Central memory CD8-positive, alpha-beta T cell (primary cell): ENCODE results near the gene RMND5B.

ENCODE experiments used
- ATAC-seq: fragments of 150-1000 bp; cut with Tn5 transposase; replicated peaks from 2 replicates; pipeline ENCODE4 v1.10.0; 2022; ENCODE audit warnings: mild to moderate bottlenecking, moderate FRiP score, moderate number of reproducible peaks; ENCODE audit not compliant: poor library complexity, severe bottlenecking; ENCODE audit errors: extremely low read depth
- DNase-seq, 2 donors: peaks; one replicate each; pipeline ENCODE4 v3.0.0; 2021; ENCODE audit warnings: low spot score in 2 of 2
- H3K27ac Mint-ChIP-seq: one replicate; pipeline ENCODE4 v1.8.0; 2022; ENCODE audit warnings: low read depth, mild to moderate bottlenecking, moderate library complexity, mixed read lengths
- H3K27me3 Mint-ChIP-seq: one replicate; pipeline ENCODE4 v1.8.0; 2022; ENCODE audit warnings: mixed read lengths
- H3K36me3 Mint-ChIP-seq: one replicate; pipeline ENCODE4 v1.8.0; 2022; ENCODE audit warnings: mild to moderate bottlenecking, moderate library complexity, mixed read lengths; ENCODE audit not compliant: insufficient read depth
- H3K4me1 Mint-ChIP-seq: one replicate; pipeline ENCODE4 v1.8.0; 2022; ENCODE audit warnings: mixed read lengths
- H3K4me3 Mint-ChIP-seq: one replicate; pipeline ENCODE4 v1.8.0; 2022; ENCODE audit warnings: mild to moderate bottlenecking, moderate library complexity, mixed read lengths
- H3K9me3 Mint-ChIP-seq: one replicate; pipeline ENCODE4 v1.8.0; 2022; ENCODE audit warnings: mixed read lengths

Gene RMND5B

GRCh38 chr5:178115814-178116142, 15.0 kb upstream of the RMND5B start:
- Mint-ChIP-seq H3K36me3 (peaks cover 23% of the 10 kb centered on the region), H3K27ac (peak overlapping the region; percentile 84), H3K9me3 (no peaks in the 10 kb centered on the region), H3K4me3 (peak overlapping the region; percentile 92), H3K4me1 (peaks cover 37% of the 10 kb centered on the region), H3K27me3 (no peaks in the 10 kb centered on the region)
- no peak for ATAC-seq
- DNase-seq = peak in 1 of 2 donors; percentile 15

GRCh38 chr5:178116143-178116885, 14.5 kb upstream of the RMND5B start:
- H3K27ac Mint-ChIP-seq = peak overlapping the region; percentile 84
- peak; percentile 72 to 88 for DNase-seq
- peaks cover 40% of the 10 kb centered on the region for H3K4me1 Mint-ChIP-seq
- ATAC-seq = peak; percentile 63
- H3K9me3 Mint-ChIP-seq = no peaks in the 10 kb centered on the region
- no peaks in the 10 kb centered on the region for H3K27me3 Mint-ChIP-seq
- peaks cover 24% of the 10 kb centered on the region for H3K36me3 Mint-ChIP-seq
- H3K4me3 Mint-ChIP-seq = peak overlapping the region; percentile 92

GRCh38 chr5:178117923-178118701, 12.7 kb upstream of the RMND5B start:
- no peak for DNase-seq
- peaks cover 36% of the 10 kb centered on the region for H3K4me1 Mint-ChIP-seq

GRCh38 chr5:178119915-178120606, 10.8 kb upstream of the RMND5B start:
- Mint-ChIP-seq H3K27me3 (no peaks in the 10 kb centered on the region), H3K4me3 (no peak overlapping the region), H3K4me1 (peaks cover 24% of the 10 kb centered on the region), H3K27ac (no peak overlapping the region), H3K9me3 (no peaks in the 10 kb centered on the region), H3K36me3 (peaks cover 13% of the 10 kb centered on the region)
- DNase-seq (no peak), ATAC-seq (no peak)

More at GRCh38 chr5:178117923-178118701, 12.7 kb upstream of the RMND5B start:
- ATAC-seq = no peak
- no peaks in the 10 kb centered on the region for H3K9me3 Mint-ChIP-seq
- peaks cover 21% of the 10 kb centered on the region for H3K36me3 Mint-ChIP-seq
- H3K4me3 Mint-ChIP-seq = no peak overlapping the region
- no peak overlapping the region for H3K27ac Mint-ChIP-seq
- H3K27me3 Mint-ChIP-seq = no peaks in the 10 kb centered on the region

GRCh38 chr5:178120607-178121357, 10.0 kb upstream of the RMND5B start:
- peak; percentile 26 for ATAC-seq

GRCh38 chr5:178121391-178122276, 9.2 kb upstream of the RMND5B start:
- ATAC-seq = no peak
- H3K9me3 Mint-ChIP-seq = no peaks in the 10 kb centered on the region
- no peak for DNase-seq
- peaks cover 11% of the 10 kb centered on the region for H3K4me1 Mint-ChIP-seq
- H3K4me3 Mint-ChIP-seq = no peak overlapping the region
- H3K27me3 Mint-ChIP-seq = no peaks in the 10 kb centered on the region
- H3K36me3 Mint-ChIP-seq = peaks cover 10% of the 10 kb centered on the region
- H3K27ac Mint-ChIP-seq = no peak overlapping the region

More at GRCh38 chr5:178120607-178121357, 10.0 kb upstream of the RMND5B start:
- H3K27ac Mint-ChIP-seq = no peak overlapping the region
- no peaks in the 10 kb centered on the region for H3K9me3 Mint-ChIP-seq
- H3K27me3 Mint-ChIP-seq = no peaks in the 10 kb centered on the region
- no peak overlapping the region for H3K4me3 Mint-ChIP-seq
- peaks cover 19% of the 10 kb centered on the region for H3K4me1 Mint-ChIP-seq
- peaks cover 12% of the 10 kb centered on the region for H3K36me3 Mint-ChIP-seq
- DNase-seq = peak; percentile 57 to 65

- Mint-ChIP-seq H3K9me3 (no peaks in the 10 kb centered on the region), H3K36me3 (peaks cover 6% of the 10 kb centered on the region), H3K4me1 (peaks cover 6% of the 10 kb centered on the region), H3K27ac (no peak overlapping the region), H3K4me3 (no peak overlapping the region), H3K27me3 (no peaks in the 10 kb centered on the region)
- no peak for DNase-seq
- ATAC-seq = no peak
These were observed 8.5 kb upstream of the RMND5B start for GRCh38 chr5:178122346-178122745.

GRCh38 chr5:178123094-178123965, 7.5 kb upstream of the RMND5B start:
- ATAC-seq (no peak), DNase-seq (no peak)
- Mint-ChIP-seq H3K9me3 (no peaks in the 10 kb centered on the region), H3K27me3 (no peaks in the 10 kb centered on the region), H3K4me3 (no peak overlapping the region), H3K27ac (no peak overlapping the region), H3K36me3 (peaks cover 6% of the 10 kb centered on the region), H3K4me1 (peaks cover 6% of the 10 kb centered on the region)

GRCh38 chr5:178123966-178124925, 6.6 kb upstream of the RMND5B start:
- no peaks in the 10 kb centered on the region for H3K27me3 Mint-ChIP-seq
- DNase-seq = no peak
- no peak overlapping the region for H3K4me3 Mint-ChIP-seq
- ATAC-seq = no peak
- H3K4me1 Mint-ChIP-seq = peaks cover 6% of the 10 kb centered on the region
- H3K27ac Mint-ChIP-seq = no peak overlapping the region
- no peaks in the 10 kb centered on the region for H3K9me3 Mint-ChIP-seq
- peaks cover 6% of the 10 kb centered on the region for H3K36me3 Mint-ChIP-seq

- H3K4me1 Mint-ChIP-seq = peaks cover 6% of the 10 kb centered on the region
- H3K9me3 Mint-ChIP-seq = no peaks in the 10 kb centered on the region
- no peak overlapping the region for H3K4me3 Mint-ChIP-seq
- DNase-seq (no peak), ATAC-seq (no peak)
- H3K36me3 Mint-ChIP-seq = peaks cover 6% of the 10 kb centered on the region
- H3K27me3 Mint-ChIP-seq = no peaks in the 10 kb centered on the region
- no peak overlapping the region for H3K27ac Mint-ChIP-seq
These were observed 5.4 kb upstream of the RMND5B start for GRCh38 chr5:178125253-178125906.
